H9 (cell line): ENCODE data around the gene ATG13. TPM values are rescaled to one million over a fixed set of nuclear protein-coding genes. Genes with fewer than 3 reads are reported as not detected.

Experiments
- DNase-seq: peaks from one replicate; pipeline ENCODE4 v3.0.0-alpha.2; 2017
- H2AFZ ChIP-seq: one replicate; pipeline ENCODE4 v1.6.1; 2013; ENCODE audit warnings: mild to moderate bottlenecking, low read length, control low read depth, moderate library complexity
- H2AK5ac ChIP-seq: 2 replicates; pipeline ENCODE4 v1.6.1; 2013; ENCODE audit warnings: low read length, control low read depth, mixed read lengths; ENCODE audit not compliant: insufficient read length
- H2BK120ac ChIP-seq: one replicate; pipeline ENCODE4 v1.6.1; 2013; ENCODE audit warnings: low read depth, mild to moderate bottlenecking, low read length, control low read depth, inconsistent platforms; ENCODE audit not compliant: poor library complexity, severe bottlenecking
- H2BK12ac ChIP-seq: 2 replicates; pipeline ENCODE4 v1.6.1; 2013; ENCODE audit warnings: low read length, control low read depth, mixed read lengths, low read depth; ENCODE audit not compliant: insufficient read length
- H2BK15ac ChIP-seq: 2 replicates; pipeline ENCODE4 v1.6.1; 2013; ENCODE audit warnings: low read depth, low read length, control low read depth
- H2BK20ac ChIP-seq: one replicate; pipeline ENCODE4 v1.6.1; 2013; ENCODE audit warnings: low read depth, mild to moderate bottlenecking, low read length, control low read depth, inconsistent platforms; ENCODE audit not compliant: poor library complexity, severe bottlenecking
- H2BK5ac ChIP-seq: 2 replicates; pipeline ENCODE4 v1.6.1; 2013; ENCODE audit warnings: low read length, control low read depth, mixed read lengths; ENCODE audit not compliant: insufficient read length
- H3K14ac ChIP-seq: 2 replicates; pipeline ENCODE4 v1.6.1; 2013; ENCODE audit warnings: low read length, control low read depth; ENCODE audit not compliant: insufficient read depth
- H3K18ac ChIP-seq: 2 replicates; pipeline ENCODE4 v1.6.1; 2013; ENCODE audit warnings: low read depth, mild to moderate bottlenecking, mixed read lengths, low read length, control low read depth; ENCODE audit not compliant: insufficient read length
- H3K23ac ChIP-seq: 2 replicates; pipeline ENCODE4 v1.6.1; 2013; ENCODE audit warnings: low read length, control low read depth, mixed read lengths, low read depth; ENCODE audit not compliant: insufficient read length
- H3K23me2 ChIP-seq: 2 replicates; pipeline ENCODE4 v1.6.1; 2013; ENCODE audit warnings: low read depth, mild to moderate bottlenecking, mixed read lengths, low read length, control low read depth; ENCODE audit not compliant: insufficient read length, poor library complexity, severe bottlenecking
- H3K27ac ChIP-seq: 2 replicates; pipeline ENCODE4 v1.5.1; 2013; ENCODE audit warnings: low read length, control low read depth, mixed read lengths, low read depth; ENCODE audit not compliant: insufficient read length
- H3K27me3 ChIP-seq: 2 replicates; pipeline ENCODE4 v1.6.1; 2013; ENCODE audit warnings: low read length, control low read depth, inconsistent platforms; ENCODE audit not compliant: insufficient read depth
- H3K4ac ChIP-seq: 2 replicates; pipeline ENCODE4 v1.6.1; 2013; ENCODE audit warnings: low read depth, mild to moderate bottlenecking, control low read depth, inconsistent platforms, low read length, moderate library complexity
- H3K4me1 ChIP-seq: 2 replicates; pipeline ENCODE4 v1.6.1; 2013; ENCODE audit warnings: low read length, control low read depth, inconsistent platforms; ENCODE audit not compliant: insufficient read depth
- H3K4me2 ChIP-seq: 2 replicates; pipeline ENCODE4 v1.6.1; 2013; ENCODE audit warnings: low read length, control low read depth, mixed read lengths; ENCODE audit not compliant: insufficient read length, insufficient read depth
- H3K56ac ChIP-seq: 2 replicates; pipeline ENCODE4 v1.6.1; 2013; ENCODE audit warnings: low read depth, mild to moderate bottlenecking, mixed read lengths, low read length, control low read depth; ENCODE audit not compliant: insufficient read length
- H3K79me1 ChIP-seq: 2 replicates; pipeline ENCODE4 v1.6.1; 2013; ENCODE audit warnings: low read depth, mild to moderate bottlenecking, moderate library complexity, low read length, control low read depth, inconsistent platforms; ENCODE audit not compliant: insufficient read depth, poor library complexity, severe bottlenecking
- H3K79me2 ChIP-seq: 2 replicates; pipeline ENCODE4 v1.6.1; 2013; ENCODE audit warnings: low read length, control low read depth, inconsistent platforms; ENCODE audit not compliant: insufficient read depth
- H3K9ac ChIP-seq: 2 replicates; pipeline ENCODE4 v1.6.1; 2013; ENCODE audit warnings: low read length, control low read depth, mixed read lengths; ENCODE audit not compliant: insufficient read length; ENCODE audit errors: extremely low read depth
- H3K9me3 ChIP-seq: one replicate; pipeline ENCODE4 v1.6.1; 2013; ENCODE audit warnings: low read depth, low read length, inconsistent platforms; ENCODE audit not compliant: control insufficient read depth
- H3T11ph ChIP-seq: one replicate; pipeline ENCODE4 v1.6.1; 2013; ENCODE audit warnings: mild to moderate bottlenecking, low read length, control low read depth, inconsistent platforms
- H4K20me1 ChIP-seq: one replicate; pipeline ENCODE4 v1.6.1; 2013; ENCODE audit not compliant: control insufficient read depth, insufficient read length, insufficient read depth
- H4K5ac ChIP-seq: 2 replicates; pipeline ENCODE4 v1.6.1; 2013; ENCODE audit warnings: low read depth, mild to moderate bottlenecking, mixed read lengths, low read length, control low read depth; ENCODE audit not compliant: insufficient read length
- H4K8ac ChIP-seq: replicated peaks from 2 replicates; pipeline ENCODE4 v1.6.1; 2013; ENCODE audit warnings: low read length, control low read depth, mixed read lengths, low read depth; ENCODE audit not compliant: insufficient read length
- H4K91ac ChIP-seq: 2 replicates; pipeline ENCODE4 v1.6.1; 2013; ENCODE audit warnings: low read depth, mild to moderate bottlenecking, moderate library complexity, mixed read lengths, low read length, control low read depth; ENCODE audit not compliant: insufficient read length
- H3K27ac Mint-ChIP-seq, 3 experiments: 2 replicates in 2 of 3; 3 replicates in 1 of 3; pipeline ENCODE4 v1.8.0; 2020 to 2021; ENCODE audit warnings: mixed read lengths in 3 of 3, mild to moderate bottlenecking in 1 of 3, moderate library complexity in 1 of 3
- H3K27me3 Mint-ChIP-seq: 2 replicates; pipeline ENCODE4 v1.8.0; 2021; ENCODE audit warnings: low read depth, mild to moderate bottlenecking, moderate library complexity, mixed read lengths
- H3K36me3 Mint-ChIP-seq, 3 experiments: 2 replicates in 2 of 3; 3 replicates in 1 of 3; pipeline ENCODE4 v1.8.0; 2020 to 2021; ENCODE audit warnings: low read depth in 3 of 3, mixed read lengths in 3 of 3; ENCODE audit not compliant: insufficient read depth in 1 of 3
- H3K4me1 Mint-ChIP-seq, 2 experiments: 2 replicates each; pipeline ENCODE4 v1.8.0; 2020; ENCODE audit warnings: mixed read lengths in 2 of 2
- H3K4me3 Mint-ChIP-seq, 2 experiments: 2 replicates in 1 of 2; 3 replicates in 1 of 2; pipeline ENCODE4 v1.8.0; 2020 to 2021; ENCODE audit warnings: mild to moderate bottlenecking in 2 of 2, mixed read lengths in 2 of 2, moderate library complexity in 1 of 2
- H3K9me3 Mint-ChIP-seq, 2 experiments: 2 replicates in 1 of 2; 3 replicates in 1 of 2; pipeline ENCODE4 v1.8.0; 2020; ENCODE audit warnings: mild to moderate bottlenecking in 2 of 2, mixed read lengths in 2 of 2, moderate library complexity in 1 of 2
- CTCF ChIP-seq: fragments of 200-600 bp; sonication (generic); conservative IDR thresholded peaks from 3 replicates; pipeline ENCODE4 v1.8.0; 2021; ENCODE audit warnings: antibody characterized with exemption, mild to moderate bottlenecking
- WGBS: extraction: QIAGEN DNeasy Blood & Tissue Kit; methylation state at CpG from one replicate; pipeline ENCODE4 v1.1.7; 2013; ENCODE audit warnings: missing lambda C conversion rate, low lambda C conversion rate, mixed read lengths; ENCODE audit not compliant: insufficient read length; ENCODE audit errors: extremely low coverage; 5-methylcytosine and 5-hydroxymethylcytosine counted together
- total RNA-seq: library from RNA; stranded (reverse); gene quantifications from 2 replicates; pipeline ENCODE4 v1.2.1, GENCODE V29; 2021

ATG13 gene
- total RNA-seq, 1 experiment from 2014 or later, result 79.1 TPM

- Histone ChIP-seq H3K14ac (no peak overlapping the region), H2AFZ (no peak overlapping the region), H3K56ac (no peak overlapping the region), H3K79me2 (no peaks in the 10 kb centered on the region), H2BK12ac (no peak overlapping the region), H2BK20ac (no peak overlapping the region), H4K8ac (no peak overlapping the region), H2BK120ac (no peak overlapping the region), H4K20me1 (no peaks in the 10 kb centered on the region), H3K18ac (no peak overlapping the region), H2AK5ac (no peak overlapping the region), H3K9ac (no peak overlapping the region), H2BK15ac (no peak overlapping the region), H2BK5ac (no peak overlapping the region), H3K79me1 (no peaks in the 10 kb centered on the region), H3K9me3 (no peaks in the 10 kb centered on the region), H3K23ac (no peak overlapping the region), H4K91ac (no peak overlapping the region), H3K27ac (no peak overlapping the region), H3K23me2 (no peaks in the 10 kb centered on the region), H3K27me3 (no peaks in the 10 kb centered on the region), H3T11ph (no peak overlapping the region), H3K4me1 (no peaks in the 10 kb centered on the region), H4K5ac (no peak overlapping the region), H3K4me2 (no peak overlapping the region), H3K4ac (no peak overlapping the region)
- peaks cover 0 to 2% (median 0%) of the 10 kb centered on the region in 3 experiments; a peak in 2 of 7 replicates for H3K36me3 Mint-ChIP-seq
- WGBS, result no CpG with 5 or more reads among the region's 8 CpGs
- no peak for DNase-seq
- H3K9me3 Mint-ChIP-seq, result no peaks in the 10 kb centered on the region
- no peak for TF ChIP-seq CTCF
- H3K4me1 Mint-ChIP-seq, result peaks cover 0 to under 1% of the 10 kb centered on the region in 2 experiments; a peak in 1 of 4 replicates
- no peaks in the 10 kb centered on the region for H3K27me3 Mint-ChIP-seq
- H3K4me3 Mint-ChIP-seq, result no peak overlapping the region
- no peak overlapping the region for H3K27ac Mint-ChIP-seq
These were observed 17.8 kb upstream of the ATG13 start for GRCh38 chr11:46599340-46600193.
